ENCODE data around the gene PTGFRN. TPM values are rescaled to one million over a fixed set of nuclear protein-coding genes. Genes with fewer than 3 reads are reported as not detected.
A peak's percentile ranks its signal among the peaks of the same experiment; 100 is the strongest.

The PTGFRN gene
- total RNA-seq, 1 donor from 2014 or later, result 31.2 TPM

- Histone ChIP-seq H3K9me3 (no peaks in the 10 kb centered on the region), H3K27ac (no peak overlapping the region), H3K27me3 (no peaks in the 10 kb centered on the region), H3K4me1 (no peaks in the 10 kb centered on the region), H3K36me3 (no peaks in the 10 kb centered on the region), H3K4me3 (no peak overlapping the region)
- no peak for TF ChIP-seq CTCF (IDR thresholded peaks at IDR 0.05)
- no peak for DNase-seq
- ATAC-seq, result no peak
- intact Hi-C loops (cut with DNase I), result no loop called here
These were observed 51.9 kb downstream of the PTGFRN start for GRCh38 chr1:116961606-116962005.

- H3K36me3 ChIP-seq, result no peaks in the 10 kb centered on the region
- H3K27me3 ChIP-seq, result no peaks in the 10 kb centered on the region
- H3K4me3 ChIP-seq, result no peak overlapping the region
- intact Hi-C loops (cut with DNase I), result no loop called here
- no peaks in the 10 kb centered on the region for H3K4me1 ChIP-seq
- DNase-seq (no peak), ATAC-seq (peak; percentile 77)
- no peak for TF ChIP-seq CTCF (IDR thresholded peaks at IDR 0.05)
- H3K9me3 ChIP-seq, result no peaks in the 10 kb centered on the region
- no peak overlapping the region for H3K27ac ChIP-seq
These were observed 53.4 kb downstream of the PTGFRN start for GRCh38 chr1:116962987-116963639.

DNA sequence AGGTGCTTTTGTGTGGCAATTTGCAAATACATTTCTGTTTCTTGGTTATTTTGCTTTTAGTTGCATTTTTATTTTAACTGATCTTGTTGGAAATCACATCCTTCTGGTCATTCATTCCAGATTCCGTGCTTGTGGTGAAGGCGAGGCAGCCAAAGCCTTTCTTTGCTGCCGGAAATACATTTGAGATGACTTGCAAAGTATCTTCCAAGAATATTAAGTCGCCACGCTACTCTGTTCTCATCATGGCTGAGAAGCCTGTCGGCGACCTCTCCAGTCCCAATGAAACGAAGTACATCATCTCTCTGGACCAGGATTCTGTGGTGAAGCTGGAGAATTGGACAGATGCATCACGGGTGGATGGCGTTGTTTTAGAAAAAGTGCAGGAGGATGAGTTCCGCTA is 57.1 kb downstream of the PTGFRN start:
- intact Hi-C loops (cut with DNase I), result no loop called here

GRCh38 chr1:116968724-116969123 is 59.0 kb downstream of the PTGFRN start:
- Histone ChIP-seq H3K9me3 (no peaks in the 10 kb centered on the region), H3K36me3 (no peaks in the 10 kb centered on the region), H3K27ac (no peak overlapping the region), H3K4me1 (no peaks in the 10 kb centered on the region), H3K27me3 (no peaks in the 10 kb centered on the region), H3K4me3 (no peak overlapping the region)
- ATAC-seq (no peak), DNase-seq (no peak)
- no peak for TF ChIP-seq CTCF (IDR thresholded peaks at IDR 0.05)
- intact Hi-C loops (cut with DNase I), result no loop called here

More for the DNA sequence above, 57.1 kb downstream of the PTGFRN start:
- Histone ChIP-seq H3K9me3 (no peaks in the 10 kb centered on the region), H3K4me3 (no peak overlapping the region), H3K27me3 (no peaks in the 10 kb centered on the region), H3K27ac (no peak overlapping the region), H3K4me1 (no peaks in the 10 kb centered on the region), H3K36me3 (no peaks in the 10 kb centered on the region)
- DNase-seq (no peak), ATAC-seq (no peak)
- no peak for TF ChIP-seq CTCF (IDR thresholded peaks at IDR 0.05)

GRCh38 chr1:116971258-116971860 is 61.6 kb downstream of the PTGFRN start:
- intact Hi-C loops (cut with DNase I), result no loop called here
- ATAC-seq (peak; percentile 84), DNase-seq (no peak)
- Histone ChIP-seq H3K36me3 (no peaks in the 10 kb centered on the region), H3K4me3 (no peak overlapping the region), H3K27me3 (no peaks in the 10 kb centered on the region), H3K4me1 (no peaks in the 10 kb centered on the region), H3K27ac (no peak overlapping the region), H3K9me3 (no peaks in the 10 kb centered on the region)
- TF ChIP-seq CTCF (IDR thresholded peaks at IDR 0.05), result no peak
